Measurements from ENCODE around the gene RAB29.

DNA sequence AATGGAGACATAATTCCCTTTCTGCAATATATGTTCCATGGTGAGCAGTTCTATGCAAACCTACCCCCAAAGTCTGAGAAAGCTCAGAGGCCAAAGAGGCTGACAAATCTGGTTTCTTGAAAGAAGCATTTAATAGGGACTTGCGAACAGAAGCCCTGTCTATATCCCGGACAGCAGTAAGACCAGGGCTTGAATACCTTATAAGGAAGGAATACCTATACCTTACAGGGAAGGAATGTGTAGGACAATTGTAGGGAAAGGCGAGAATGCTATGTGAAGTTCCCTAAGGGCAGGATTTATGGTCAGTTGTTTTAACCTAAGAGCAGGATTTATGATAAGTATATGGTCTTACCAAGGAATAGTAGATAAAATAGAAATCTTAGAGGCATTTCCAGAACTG is 42.7 kb upstream of the RAB29 start:
- TF ChIP-seq ZNF292 (tag by site-specific recombination; IDR thresholded peaks at IDR 0.05; ENCODE audit: borderline replicate concordance, low read depth) (no peak), ZBTB20 (tag by site-specific recombination; IDR thresholded peaks at IDR 0.05) (no peak), ZNF10 (tag by site-specific recombination; IDR thresholded peaks at IDR 0.05) (no peak)
- TF ChIP-seq, protein P1, sequence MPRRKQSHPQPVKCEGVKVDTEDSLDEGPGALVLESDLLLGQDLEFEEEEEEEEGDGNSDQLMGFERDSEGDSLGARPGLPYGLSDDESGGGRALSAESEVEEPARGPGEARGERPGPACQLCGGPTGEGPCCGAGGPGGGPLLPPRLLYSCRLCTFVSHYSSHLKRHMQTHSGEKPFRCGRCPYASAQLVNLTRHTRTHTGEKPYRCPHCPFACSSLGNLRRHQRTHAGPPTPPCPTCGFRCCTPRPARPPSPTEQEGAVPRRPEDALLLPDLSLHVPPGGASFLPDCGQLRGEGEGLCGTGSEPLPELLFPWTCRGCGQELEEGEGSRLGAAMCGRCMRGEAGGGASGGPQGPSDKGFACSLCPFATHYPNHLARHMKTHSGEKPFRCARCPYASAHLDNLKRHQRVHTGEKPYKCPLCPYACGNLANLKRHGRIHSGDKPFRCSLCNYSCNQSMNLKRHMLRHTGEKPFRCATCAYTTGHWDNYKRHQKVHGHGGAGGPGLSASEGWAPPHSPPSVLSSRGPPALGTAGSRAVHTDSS (tag by site-specific recombination; IDR thresholded peaks at IDR 0.05) = no peak
- TF ChIP-seq, protein P2, sequence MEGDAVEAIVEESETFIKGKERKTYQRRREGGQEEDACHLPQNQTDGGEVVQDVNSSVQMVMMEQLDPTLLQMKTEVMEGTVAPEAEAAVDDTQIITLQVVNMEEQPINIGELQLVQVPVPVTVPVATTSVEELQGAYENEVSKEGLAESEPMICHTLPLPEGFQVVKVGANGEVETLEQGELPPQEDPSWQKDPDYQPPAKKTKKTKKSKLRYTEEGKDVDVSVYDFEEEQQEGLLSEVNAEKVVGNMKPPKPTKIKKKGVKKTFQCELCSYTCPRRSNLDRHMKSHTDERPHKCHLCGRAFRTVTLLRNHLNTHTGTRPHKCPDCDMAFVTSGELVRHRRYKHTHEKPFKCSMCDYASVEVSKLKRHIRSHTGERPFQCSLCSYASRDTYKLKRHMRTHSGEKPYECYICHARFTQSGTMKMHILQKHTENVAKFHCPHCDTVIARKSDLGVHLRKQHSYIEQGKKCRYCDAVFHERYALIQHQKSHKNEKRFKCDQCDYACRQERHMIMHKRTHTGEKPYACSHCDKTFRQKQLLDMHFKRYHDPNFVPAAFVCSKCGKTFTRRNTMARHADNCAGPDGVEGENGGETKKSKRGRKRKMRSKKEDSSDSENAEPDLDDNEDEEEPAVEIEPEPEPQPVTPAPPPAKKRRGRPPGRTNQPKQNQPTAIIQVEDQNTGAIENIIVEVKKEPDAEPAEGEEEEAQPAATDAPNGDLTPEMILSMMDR (tag by site-specific recombination; IDR thresholded peaks at IDR 0.05) = no peak

All from HEK293 (cell line).